GM21825 (cell line): Measurements from ENCODE around the gene FECH.
"Not testable (repeated sequence)": the region's sequence is repeated elsewhere in the genome, so short reads cannot be mapped to it uniquely, and the experiment has no call there.

ENCODE experiments used
- ATAC-seq: cut with Tn5 transposase; IDR thresholded peaks from one replicate; pipeline ENCODE4 v1.9.1; 2021; ENCODE audit warnings: mild to moderate bottlenecking, moderate library complexity; ENCODE audit not compliant: unreplicated experiment

The FECH gene

DNA sequence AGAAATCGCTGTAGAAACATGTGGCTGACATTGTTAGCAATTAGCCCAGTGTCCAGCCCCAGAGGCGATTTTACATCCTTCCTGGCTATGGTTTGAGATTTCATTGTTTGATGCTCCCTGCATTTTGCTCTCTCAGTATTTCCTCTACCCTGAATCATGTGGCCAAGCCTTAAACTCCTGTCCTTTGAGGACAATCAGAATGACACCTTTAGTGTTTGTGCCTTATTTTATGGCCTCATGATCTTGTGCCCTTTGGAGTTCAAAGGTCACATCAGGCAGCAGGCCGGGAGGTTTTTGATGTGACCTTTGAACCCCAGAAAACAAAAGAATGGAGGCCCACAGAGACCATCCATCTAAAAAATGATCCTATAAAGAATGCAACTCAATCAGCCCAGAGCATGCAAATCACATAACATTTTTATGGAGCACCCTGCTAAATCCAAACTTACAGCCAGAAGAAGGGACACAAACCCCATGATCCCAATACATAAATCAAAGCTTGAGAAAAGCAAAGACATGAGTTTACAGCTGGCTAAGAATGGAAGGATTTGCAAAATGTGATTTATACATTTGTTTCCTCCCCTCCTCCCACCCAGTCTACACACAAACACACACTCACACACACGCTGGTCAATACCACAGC lies 52.5 kb downstream of the FECH start:
- no peak for ATAC-seq

GRCh38 chr18:57533006-57533867 lies 53.3 kb downstream of the FECH start:
- no peak for ATAC-seq

DNA sequence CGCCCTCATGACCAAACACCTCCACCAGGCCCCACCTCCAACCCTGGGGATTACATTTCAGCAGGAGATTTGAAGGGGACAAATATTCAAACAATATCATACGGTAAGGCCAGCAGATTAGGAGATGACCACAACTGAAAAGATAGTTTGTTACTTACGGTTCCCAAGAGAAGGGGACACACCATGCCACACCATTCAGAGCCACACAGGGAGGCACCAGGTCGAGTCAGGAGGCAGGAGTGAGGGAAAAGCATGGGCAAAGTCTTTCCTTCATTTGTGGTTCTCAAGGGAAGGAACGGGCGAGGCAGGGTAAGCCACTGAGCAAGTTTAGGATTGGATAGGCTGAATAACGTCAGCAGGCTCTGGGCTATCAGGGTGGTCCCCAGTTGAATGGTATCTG lies 57.4 kb downstream of the FECH start:
- no peak for ATAC-seq

DNA sequence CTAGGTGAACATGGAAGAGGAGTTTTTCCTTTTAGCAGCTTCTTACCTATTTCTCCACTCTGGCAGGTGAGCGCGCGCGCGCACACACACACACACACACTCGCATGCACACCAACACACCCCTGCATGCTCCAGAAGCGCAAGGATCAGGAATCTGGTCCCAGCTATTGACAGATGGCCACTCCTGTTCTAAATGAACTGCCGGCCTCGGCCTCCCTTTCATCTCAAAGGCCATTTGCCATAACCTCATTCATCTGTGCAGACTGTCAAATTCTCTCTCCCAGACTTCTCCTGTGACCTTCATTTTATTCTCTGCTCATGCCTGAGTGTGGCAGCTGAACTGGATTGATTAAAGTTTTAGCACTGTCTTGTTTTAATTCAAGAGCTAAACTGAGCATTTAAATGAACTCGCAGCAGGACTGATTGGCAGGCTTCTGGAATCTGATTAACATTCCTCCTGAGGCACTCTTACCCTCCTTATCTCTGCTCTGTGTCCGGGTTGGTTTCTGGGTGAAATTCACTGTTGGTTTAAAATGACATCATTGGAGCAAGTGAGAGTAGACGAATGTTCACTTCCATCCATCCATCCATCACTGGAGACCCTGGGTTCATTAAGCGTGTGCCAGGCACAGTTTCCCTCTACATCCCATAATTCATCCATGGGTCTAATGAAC lies 58.8 kb downstream of the FECH start:
- no peak for ATAC-seq

- no peak for ATAC-seq
Measured at GRCh38 chr18:57523171-57523956, 63.1 kb downstream of the FECH start.

- ATAC-seq, result not testable (repeated sequence)
Measured at GRCh38 chr18:57522348-57522747, 64.2 kb downstream of the FECH start.

GRCh38 chr18:57519668-57520424 lies 66.7 kb downstream of the FECH start:
- no peak for ATAC-seq

DNA sequence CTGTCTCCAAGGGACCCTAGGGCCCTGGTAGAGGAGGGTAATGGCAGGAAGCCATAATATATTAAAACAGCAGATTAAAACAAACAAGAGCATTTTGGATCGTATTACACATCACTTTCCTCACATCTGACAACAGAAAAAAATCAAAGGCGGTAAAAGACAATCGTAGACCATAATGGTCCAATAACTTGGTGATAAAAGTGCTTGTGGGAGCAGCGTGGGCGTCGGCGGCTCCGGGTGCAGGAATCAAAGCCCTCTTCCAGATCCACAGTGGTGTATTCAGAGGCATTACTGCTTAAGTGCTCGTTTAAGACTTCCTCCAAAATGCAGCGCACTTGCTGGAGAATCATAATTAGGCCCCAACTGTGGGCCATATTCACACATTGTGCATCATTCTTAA lies 68.0 kb downstream of the FECH start:
- no peak for ATAC-seq

GRCh38 chr18:57516056-57516455 lies 70.4 kb downstream of the FECH start:
- ATAC-seq, result no peak

DNA sequence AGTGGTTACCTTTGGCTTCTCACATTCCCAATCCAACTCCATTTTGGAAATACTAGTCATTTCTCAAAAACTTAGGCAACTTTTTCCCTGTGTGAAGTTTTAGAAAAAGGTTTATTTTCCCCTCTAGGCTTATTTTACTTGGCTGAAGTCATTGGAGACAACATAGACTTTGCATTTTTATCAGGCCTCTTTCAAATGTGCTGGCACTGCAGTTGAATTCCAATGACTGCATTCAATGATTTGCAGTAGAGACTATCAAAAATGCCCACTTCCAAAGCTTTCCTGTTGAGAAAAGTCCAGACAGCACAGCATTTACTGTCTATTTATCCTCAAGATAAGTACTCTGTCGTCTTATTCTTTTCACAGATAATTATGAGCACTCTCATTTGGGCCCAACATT lies 81.3 kb downstream of the FECH start:
- ATAC-seq, result no peak

GRCh38 chr18:57502624-57503023 lies 83.9 kb downstream of the FECH start:
- no peak for ATAC-seq

GRCh38 chr18:57498682-57499256 lies 87.7 kb downstream of the FECH start:
- ATAC-seq, result no peak
